SK-MEL-5 (cell line): ENCODE measurements around the gene UNC5B. TPM values are rescaled to one million over a fixed set of nuclear protein-coding genes. Genes with fewer than 3 reads are reported as not detected.

Experiments
- DNase-seq: peaks from one replicate; pipeline ENCODE4 v3.0.0-alpha.2; 2016; ENCODE audit warnings: low read depth, low spot score
- in situ Hi-C: cut with HindIII; loops from 2 replicates; pipeline ENCODE4 v1.10.0; 2016; ENCODE audit warnings: low sequenced_read_pairs, high pct_unique_total_duplicates, low pct_unique_long_range_greater_than_20kb
- total RNA-seq: library from RNA; depleted of rRNA; stranded (reverse); fragments of >200 nt; shearing (Covaris generic); gene quantifications from 2 replicates; pipeline ENCODE4 v1.2.3, GENCODE V29; 2014

Gene UNC5B
- total RNA-seq, 1 experiment from 2014 or later, result 0.82 TPM

GRCh38 chr10:71204746-71205145 is 7.6 kb upstream of the UNC5B start:
- in situ Hi-C loops, result no loop called here
- DNase-seq, result no peak

DNA sequence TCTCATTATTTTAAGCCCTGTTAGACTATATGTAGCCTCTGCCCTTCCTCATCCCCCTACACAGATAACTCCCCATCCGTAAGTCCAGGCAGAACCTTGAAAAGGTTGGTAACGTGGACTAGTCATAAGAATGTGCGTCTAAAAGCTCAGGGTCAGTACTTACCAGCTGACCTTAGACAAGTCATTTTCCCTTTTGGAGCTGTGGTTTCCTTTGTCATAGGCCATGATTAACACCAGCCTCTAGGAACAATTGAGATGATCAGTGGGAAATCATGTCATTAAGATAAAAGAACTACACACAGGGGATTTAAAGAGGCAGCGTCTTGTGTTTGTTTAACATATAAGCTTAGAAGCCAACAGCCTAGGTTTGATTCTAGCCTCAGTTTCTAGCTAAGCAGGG is 6.9 kb upstream of the UNC5B start:
- in situ Hi-C loops, result no loop called here
- no peak for DNase-seq

DNA sequence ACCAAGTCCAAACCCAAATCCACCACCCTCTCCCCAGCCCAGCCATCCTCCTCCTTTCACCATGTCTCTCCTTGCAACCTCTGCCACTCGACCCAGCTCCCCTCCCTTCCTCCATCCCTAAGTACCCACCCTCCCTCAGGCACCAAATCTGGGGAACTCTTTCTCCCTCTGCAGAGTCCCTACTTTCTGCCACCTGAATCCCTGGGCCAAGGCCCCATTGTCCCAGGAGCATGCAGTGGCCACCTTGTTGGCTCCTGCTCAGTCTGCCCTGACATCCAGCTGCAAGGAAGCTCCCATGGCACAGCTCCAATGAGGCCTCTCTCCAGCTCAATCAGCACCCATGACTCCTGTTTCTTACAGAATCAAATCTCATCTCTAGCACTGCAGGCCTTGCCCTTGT is 5.5 kb upstream of the UNC5B start:
- no peak for DNase-seq
- in situ Hi-C loops, result no loop called here

GRCh38 chr10:71207578-71207977 is 4.8 kb upstream of the UNC5B start:
- in situ Hi-C loops, result no loop called here
- DNase-seq, result no peak

- in situ Hi-C loops, result no loop called here
- no peak for DNase-seq
These were observed 3.0 kb upstream of the UNC5B start for GRCh38 chr10:71209352-71209715.

- no peak for DNase-seq
- in situ Hi-C loops, result no loop called here
These were observed 2.4 kb upstream of the UNC5B start for GRCh38 chr10:71209731-71210541.

- DNase-seq, result no peak
- in situ Hi-C loops, result no loop called here
These were observed 1.9 kb upstream of the UNC5B start for GRCh38 chr10:71210542-71210871.

GRCh38 chr10:71211053-71211452 is 1.3 kb upstream of the UNC5B start:
- in situ Hi-C loops, result no loop called here
- no peak for DNase-seq

GRCh38 chr10:71211775-71212317 is 524 bp upstream of the UNC5B start:
- in situ Hi-C loops, result no loop called here

DNA sequence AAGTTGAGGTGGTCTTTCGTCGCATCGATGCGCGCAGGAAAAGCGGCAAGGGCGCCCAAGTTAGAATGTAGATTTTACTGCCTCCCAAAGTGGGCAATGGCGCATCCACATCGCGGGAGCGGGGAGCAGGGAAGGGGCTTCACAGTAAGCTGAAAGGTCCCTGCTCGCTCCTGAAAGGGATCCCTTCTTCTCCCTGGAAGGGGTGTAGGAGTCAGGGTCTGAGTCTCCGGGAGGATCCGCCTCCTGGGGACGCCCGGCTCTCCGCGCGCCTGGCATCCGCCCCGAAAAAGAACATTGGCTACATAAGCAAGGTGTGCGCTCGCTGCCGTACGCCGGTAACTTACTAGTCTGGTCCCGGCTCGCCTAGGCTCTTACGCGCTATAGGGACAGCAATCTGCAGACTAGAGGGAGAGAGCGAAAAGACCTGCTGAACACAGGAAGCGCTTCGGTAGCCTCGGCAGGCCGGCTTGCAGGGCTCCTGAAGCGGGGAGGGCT is 804 bp downstream of the UNC5B start:
- no peak for DNase-seq
- in situ Hi-C loops, result no loop called here

More at GRCh38 chr10:71211775-71212317, 524 bp upstream of the UNC5B start:
- DNase-seq, result no peak

GRCh38 chr10:71213761-71214440 is 1.5 kb downstream of the UNC5B start:
- in situ Hi-C loops, result no loop called here
- DNase-seq, result no peak

DNA sequence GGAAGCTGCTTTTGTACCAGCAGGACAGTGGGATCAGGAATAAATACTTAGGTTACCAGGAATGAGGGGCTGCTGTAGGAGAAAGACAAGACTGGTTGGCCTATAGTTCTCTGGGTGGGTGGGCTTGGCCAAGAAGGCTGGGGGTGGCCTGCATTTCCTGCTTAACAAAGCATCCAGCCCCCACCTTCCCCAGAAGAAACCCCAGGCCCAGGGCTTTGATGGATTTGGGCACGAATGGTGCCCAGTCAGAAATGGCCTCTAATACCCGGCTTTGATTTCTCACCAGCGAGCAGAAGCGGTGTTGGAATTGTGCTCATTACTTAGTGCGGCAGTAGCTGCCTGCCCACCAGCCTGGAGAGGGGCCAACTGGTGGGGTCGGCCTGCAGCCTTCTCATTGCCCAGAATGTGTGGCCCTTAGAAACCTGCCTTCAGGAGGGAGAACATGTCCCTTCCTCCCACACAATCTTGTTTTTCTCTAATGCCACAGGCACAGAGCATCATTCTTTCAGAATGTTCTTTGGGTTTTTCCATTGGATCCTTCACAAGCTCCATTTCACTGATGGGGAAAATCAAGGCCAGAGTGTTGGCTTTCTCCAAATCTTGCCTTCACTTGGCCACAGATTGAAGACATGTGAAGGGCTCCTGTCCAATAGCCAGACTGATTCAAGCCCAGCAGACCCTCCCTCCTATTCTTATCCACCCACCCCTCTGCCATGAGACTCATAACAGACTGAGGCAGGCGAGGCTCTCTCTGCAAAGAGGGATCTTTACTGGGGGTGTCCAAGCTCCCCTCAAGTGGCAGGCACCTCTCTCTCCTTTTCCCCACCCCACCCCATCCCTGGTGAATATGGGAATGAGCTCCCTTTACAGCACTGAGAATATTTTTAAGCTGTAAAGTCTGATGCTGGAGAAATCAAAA is 2.5 kb downstream of the UNC5B start:
- no peak for DNase-seq
- in situ Hi-C loops, result no loop called here

- in situ Hi-C loops, result no loop called here
- no peak for DNase-seq
These were observed 4.0 kb downstream of the UNC5B start for GRCh38 chr10:71216363-71216695.

- in situ Hi-C loops, result no loop called here
- no peak for DNase-seq
These were observed 4.4 kb downstream of the UNC5B start for GRCh38 chr10:71216751-71217265.

DNA sequence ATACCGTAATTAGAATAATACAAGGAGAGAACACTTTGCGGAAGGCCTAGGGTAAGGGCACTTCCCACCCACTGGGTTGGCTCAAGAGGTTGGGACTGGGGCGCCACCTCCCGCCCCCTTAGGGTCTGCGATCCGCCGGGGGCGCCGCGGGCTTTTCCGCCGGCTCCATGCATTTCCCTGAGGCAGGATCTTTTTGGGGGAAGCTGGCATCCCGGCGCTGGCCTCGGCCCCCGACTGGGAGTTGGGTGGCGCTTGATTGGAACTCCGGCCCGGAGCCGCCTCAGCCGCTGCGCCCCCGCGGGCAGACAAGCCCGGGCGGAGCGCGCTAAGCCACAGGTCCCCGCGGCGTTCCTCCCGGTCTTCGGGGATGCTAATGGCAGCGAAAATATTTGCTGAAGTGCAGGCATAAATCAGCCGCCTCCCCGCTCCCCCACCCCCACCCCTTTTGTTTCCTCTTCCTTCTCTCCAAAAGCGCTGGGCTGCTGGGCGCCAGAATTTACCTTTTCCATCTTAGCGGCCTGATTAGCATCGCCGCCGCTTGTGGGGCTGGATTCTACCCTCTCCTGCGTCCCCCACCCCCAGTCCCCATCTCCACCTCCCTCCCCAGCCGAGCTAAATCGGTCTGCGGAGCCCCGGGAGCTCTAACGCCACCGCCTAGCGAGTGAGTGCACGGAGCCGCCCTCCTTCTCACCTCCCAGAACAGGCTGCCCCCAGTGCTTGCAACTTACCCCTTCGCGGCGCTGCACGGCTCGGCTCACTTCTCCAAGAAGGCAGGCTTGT is 5.1 kb downstream of the UNC5B start:
- DNase-seq, result no peak
- in situ Hi-C loops, result no loop called here

- no peak for DNase-seq
- in situ Hi-C loops, result no loop called here
These were observed 5.8 kb downstream of the UNC5B start for GRCh38 chr10:71218046-71218650.

DNA sequence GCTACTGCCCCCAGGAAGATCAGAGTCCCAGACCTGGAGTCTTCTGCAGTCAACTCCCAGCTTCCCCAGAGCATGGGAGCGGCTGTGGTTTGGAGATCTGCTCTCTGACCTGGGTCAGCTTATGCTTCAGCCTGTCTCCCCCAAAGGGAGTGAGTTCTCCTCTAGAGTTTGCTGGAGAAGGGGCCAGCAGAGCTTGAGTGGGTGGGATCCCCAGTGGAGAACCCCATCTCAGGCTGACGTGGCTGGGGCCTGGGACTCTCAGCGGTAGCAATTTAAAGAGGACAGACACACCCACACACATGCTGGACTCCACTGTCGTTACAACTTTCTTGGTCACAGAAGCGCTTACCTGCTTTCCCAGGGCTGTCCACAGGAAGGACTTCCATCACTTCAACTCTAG is 6.3 kb downstream of the UNC5B start:
- no peak for DNase-seq
- in situ Hi-C loops, result no loop called here
